NT2/D1 (cell line): ENCODE results near the gene HTT-AS.
"Not testable (repeated sequence)": the region's sequence is repeated elsewhere in the genome, so short reads cannot be mapped to it uniquely, and the experiment has no call there.

Experiments
- SUZ12 ChIP-seq: IDR thresholded peaks from 2 replicates; pipeline ENCODE4 v1.6.1; 2011; ENCODE audit not compliant: insufficient read length, insufficient read depth; ENCODE audit errors: extremely low read depth
- YY1 ChIP-seq: IDR thresholded peaks from 2 replicates; pipeline ENCODE4 v1.6.1; 2011; ENCODE audit not compliant: insufficient read length, insufficient read depth
- ZNF274 ChIP-seq: IDR thresholded peaks from 2 replicates; pipeline ENCODE4 v1.6.1; 2011; ENCODE audit warnings: mild to moderate bottlenecking, low read depth, low read length

DNA sequence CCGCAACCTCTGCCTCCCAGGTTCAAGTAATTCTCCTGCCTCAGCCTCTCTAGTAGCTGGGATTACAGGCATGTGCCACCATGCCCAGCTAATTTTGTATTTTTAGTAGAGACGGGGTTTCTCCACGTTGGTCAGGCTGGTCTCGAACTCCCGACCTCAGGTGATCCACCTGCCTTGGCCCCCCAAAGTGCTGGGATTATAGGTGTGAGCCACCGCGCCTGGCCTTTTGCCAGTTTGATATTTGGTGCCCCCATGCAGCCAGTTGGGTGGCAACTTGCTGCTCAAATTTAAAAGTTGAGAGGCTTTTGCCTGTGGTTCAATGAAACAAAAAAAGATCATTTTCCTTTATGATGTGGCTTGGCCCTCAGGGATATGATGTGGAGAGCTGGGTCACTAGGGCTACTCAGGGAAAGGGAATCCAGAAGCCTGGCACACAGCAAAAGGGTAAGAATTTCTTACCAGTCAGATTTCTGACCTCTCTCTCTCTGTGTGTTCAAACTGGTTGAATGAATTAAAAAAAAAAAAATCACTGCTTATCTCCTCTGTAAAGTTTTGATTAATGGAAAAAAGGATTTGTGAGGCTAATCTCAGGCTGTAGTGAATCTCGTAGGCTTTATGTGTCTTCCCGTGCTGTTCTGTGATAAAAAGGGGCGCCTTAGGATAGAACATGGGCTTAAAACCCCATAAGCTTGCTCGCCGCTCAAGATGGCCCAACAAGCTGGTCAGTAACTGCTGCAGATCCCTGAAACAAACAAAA is 23.0 kb downstream of the HTT-AS start:
- TF ChIP-seq YY1, ZNF274, SUZ12: not testable (repeated sequence)
